Stromal cell of bone marrow (primary cell): ENCODE measurements around the gene ATR.
"Not testable (repeated sequence)": the region's sequence is repeated elsewhere in the genome, so short reads cannot be mapped to it uniquely, and the experiment has no call there.

Source experiments
- DNase-seq: peaks from one replicate; pipeline ENCODE4 v3.0.0-alpha.2; 2012; ENCODE audit warnings: low read depth

The ATR gene

DNA sequence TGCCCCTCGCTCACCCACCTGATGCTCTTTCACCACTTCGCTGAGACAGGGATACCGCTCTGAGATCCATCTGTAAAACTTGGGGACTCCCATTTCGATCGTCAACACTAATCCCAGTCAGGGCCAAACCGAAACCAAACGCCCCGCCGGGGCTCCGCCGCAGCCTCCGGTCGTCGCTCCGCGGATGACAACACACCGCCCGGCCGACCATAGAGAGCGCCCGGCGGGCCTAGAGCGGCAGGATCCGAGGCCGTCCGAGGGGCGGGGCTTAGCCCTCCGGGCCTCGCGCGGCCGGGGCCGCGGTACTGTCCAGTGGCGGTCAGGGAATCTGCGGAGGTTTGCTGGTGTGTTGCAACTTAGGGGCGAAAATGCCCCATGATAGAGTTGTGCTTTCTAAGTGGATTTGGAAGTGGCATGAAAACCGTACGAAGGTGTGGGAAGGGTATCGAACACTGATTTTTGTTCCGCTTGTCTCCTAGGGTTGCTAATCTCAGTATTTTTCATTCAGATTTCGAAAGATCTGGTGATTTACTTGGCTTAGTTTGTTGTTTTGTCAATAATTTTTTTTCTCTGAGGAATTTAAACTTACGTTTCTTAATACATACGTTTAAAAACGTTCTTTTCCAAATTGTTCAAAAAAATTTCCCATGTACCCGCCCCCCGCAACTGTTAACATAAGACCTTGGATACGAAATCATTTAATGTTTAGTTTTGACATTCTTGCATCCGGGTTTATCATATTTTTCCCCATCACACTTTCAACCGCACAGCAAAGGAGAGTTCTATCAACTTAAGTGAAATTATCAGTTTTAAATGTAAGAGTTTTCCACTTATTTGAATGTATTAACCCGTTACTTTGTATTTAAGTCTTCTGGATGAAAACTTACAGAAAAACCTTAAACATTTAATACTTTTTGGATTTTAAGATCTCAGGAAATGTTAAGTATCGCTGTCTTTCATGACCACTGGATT lies 130.4 kb downstream of the ATR start, which contains the start of gene XRN1:
TSS of gene XRN1 (minus strand) at position 186 of the 972 bp plus-strand sequence. CDS start at position 93, 93 bp downstream.
- peak; percentile 91 for DNase-seq

DNA sequence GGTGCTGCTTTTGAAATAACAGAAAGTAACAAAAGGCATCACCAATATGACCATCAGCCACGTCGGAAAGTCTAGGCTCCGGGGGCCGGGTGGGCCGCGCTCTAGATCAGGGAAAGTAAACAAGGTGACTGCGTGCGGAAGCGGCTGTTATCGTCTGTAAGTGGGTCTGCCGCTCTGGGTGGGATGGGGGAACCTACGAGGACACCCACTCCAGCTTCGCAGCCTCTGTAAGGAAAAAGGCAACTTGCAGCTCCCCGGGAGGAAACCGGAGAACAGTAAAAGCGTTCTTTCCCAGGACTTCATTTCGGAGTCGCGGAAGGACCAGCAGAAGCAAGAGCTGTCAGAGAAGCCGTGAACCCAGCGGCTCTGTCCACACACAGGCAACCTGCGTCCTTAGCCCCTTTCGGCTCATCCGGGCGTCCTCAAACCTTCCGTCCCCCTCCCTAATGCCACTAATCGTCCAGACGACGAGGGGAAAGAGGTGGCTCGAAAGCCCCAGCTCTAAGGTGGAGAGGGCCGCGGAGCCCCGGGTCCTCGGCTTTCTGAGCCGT lies 131.2 kb downstream of the ATR start:
- DNase-seq = peak; percentile 16

DNA sequence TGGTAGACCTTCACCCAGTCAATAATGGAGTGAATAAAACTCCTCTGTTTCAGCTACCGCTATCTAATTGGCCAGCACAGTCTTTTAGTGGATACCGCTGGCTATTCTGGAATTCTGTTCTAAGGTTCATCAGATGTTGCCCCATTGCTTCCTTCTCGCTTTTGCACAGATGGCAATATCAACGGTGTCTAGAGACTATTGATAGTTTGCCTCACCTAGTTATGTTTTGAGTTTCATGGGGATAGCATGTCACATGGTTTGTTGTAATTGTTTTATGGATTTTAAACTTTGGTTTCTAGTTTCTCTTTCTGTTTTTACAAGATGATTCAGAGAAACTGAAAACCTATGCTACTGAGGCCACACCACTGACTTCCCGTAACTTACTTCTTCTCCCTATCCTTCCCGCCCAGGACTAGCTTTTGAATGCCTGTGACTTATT lies 132.7 kb downstream of the ATR start:
- DNase-seq = peak; percentile 40

DNA sequence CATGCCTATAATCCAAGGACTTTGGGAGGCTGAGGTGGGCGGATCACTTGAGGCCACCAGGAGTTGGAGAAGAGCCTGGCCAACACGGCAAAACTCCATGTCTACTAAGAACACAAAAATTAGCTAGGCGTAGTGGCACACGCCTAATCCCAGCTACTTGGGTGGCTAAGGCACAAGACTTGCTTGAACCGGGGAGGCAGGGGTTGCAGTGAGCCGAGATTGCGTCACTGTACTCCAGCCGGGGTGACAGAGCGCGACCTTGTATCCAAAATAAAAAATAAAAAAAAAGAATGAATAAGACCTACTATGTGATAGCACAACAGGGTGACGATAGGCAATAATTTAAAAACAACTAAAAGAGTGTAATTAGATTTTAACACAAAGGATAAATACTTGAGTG lies 134.2 kb downstream of the ATR start:
- DNase-seq = no peak

DNA sequence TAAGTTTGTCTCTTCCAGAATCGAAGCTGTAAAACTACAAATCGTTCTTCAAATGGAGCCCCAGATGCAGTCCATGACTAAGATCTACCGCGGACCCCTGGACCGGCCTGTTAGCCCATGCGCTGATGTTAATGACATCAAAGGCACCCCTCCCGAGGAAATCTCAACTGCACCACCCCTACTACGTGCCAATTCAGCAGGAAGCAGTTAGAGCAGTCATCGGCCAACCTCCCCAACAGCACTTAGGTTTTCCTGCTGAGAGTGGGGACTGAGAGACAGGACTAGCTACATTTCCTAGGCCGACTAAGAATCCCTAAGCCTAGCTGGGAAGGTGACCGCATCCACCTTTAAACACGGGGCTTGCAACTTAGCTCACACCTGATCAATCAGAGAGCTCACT lies 135.5 kb downstream of the ATR start:
- not testable (repeated sequence) for DNase-seq

DNA sequence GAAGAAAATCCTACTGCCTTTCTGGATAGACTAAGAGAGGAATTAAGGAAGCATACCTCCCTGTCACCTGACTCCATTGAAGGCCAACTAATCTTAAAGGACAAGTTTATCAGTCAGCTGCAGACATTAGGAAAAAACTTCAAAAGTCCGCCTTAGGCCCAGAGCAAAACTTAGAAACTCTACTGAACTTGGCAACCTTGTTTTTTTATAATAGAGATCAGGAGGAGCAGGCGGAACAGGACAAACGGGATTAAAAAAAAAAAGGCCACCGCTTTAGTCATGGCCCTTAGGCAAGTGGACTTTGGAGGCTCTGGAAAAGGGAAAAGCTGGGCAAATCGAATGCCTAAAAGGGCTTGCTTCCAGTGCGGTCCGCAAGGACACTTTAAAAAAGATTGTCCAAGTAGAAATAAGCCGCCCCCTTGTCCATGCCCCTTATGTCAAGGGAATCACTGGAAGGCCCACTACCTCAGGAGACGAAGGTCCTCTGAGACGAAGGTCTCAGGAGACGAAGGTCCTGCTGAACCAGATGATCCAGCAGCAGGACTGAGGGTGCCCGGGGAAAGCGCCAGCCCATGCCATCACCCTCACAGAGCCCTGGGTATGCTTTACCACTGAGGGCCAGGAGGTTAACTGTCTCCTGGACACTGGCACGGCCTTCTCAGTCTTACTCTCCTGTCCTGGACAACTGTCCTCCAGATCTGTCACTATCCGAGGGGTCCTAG lies 138.9 kb downstream of the ATR start:
- DNase-seq = not testable (repeated sequence)

DNA sequence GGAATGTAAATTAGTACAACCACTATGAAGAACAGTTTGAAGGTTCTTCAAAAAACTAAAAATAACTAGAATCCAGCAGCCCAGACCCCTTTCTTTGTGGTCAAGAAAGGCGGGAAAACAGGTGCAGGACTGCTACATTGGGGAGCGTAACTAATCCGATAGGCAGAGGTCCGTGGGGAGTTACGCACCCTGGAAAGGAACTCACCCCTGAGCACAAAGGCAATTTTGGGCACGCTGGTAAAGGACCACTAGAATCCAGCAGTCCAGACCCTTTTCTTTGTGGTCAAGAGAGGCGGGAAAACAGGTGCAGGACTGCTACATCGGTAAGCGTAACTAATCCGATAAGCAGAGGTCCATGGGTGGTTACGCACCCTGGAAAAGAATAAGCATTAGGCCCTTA lies 140.4 kb downstream of the ATR start:
- not testable (repeated sequence) for DNase-seq

DNA sequence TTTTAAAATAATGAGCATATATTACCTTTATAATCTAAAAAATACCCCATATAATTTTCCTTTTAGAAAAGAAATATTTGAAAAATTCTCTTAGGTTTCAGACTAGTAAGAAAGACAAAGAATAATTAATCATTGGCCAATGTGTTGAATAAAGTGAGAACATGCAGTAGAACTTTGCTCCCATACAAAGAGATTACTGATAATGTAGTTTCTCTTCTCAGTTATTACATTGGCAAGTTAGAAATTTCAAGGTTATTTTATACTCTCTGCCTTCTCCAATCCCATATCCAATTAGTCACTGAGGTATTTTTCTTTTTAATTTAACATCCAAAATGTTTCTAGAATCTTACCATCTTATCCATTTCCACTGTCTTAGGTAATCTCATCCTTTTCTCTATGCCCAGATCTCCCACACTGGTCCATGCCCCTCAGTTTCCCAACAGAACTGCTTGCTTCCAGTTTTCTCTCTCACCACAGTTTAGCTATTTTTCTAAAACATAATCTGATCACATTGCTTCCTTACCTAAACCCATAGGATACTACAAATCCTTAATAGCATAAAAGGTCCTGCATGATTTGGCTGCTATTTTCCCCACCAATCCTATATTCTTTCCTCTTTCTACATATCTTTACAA lies 141.5 kb downstream of the ATR start:
- DNase-seq = no peak

DNA sequence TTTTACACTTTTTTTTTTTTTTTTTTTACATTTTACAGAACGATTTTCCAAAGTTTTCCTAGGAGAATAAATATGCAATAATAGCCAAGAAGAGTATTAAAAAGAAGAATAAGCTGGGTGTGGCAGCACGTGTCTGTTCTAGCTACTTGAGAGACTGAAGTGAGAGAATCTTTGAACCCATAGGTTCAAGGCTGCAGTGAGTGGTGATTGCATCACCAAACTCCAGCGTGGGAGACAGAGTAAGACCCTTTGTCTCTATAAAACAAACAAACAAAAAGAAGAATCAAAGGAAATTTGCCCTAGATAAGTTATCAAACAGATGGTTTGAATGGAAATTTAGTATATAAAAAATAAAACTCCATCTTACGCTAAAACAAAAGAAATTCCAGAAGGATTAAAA lies 144.0 kb downstream of the ATR start:
- DNase-seq = no peak

DNA sequence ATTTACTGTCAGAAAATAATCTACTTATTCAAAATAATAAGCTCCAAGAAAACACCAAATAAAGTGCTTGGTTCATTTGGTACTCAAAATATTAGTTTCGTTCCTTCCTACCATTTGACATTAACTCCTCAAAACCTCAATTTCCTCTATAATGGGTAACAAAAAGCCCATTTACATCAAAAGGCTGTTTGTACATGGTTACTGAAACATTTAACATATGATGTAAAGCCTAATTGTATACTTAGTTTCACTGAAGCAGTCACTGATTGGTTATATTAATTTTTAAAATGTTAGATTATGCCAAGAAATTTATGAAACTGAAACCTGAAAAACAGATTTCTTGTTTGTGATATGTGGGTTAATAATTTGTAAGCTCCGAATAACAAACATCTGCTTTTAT lies 145.4 kb downstream of the ATR start:
- DNase-seq = no peak

DNA sequence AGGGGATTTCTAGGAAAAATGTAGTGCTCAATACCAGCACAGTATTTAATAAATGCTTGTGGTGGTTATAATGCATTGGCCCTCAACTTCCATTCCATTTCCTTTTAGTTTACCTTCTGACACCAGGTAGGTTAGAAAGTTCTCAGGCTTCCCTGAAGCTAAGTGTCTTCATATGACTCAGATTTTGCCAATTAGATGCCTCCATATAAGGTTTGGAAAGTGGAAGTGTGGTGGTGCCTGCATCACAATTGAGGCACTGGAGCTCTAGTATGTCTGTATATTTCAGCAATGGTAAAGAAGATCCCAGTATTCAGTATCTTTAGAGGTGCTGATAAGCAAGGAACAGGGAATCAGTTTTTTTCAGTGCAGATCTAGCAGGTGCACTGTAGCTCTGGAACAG lies 149.0 kb downstream of the ATR start:
- no peak for DNase-seq

DNA sequence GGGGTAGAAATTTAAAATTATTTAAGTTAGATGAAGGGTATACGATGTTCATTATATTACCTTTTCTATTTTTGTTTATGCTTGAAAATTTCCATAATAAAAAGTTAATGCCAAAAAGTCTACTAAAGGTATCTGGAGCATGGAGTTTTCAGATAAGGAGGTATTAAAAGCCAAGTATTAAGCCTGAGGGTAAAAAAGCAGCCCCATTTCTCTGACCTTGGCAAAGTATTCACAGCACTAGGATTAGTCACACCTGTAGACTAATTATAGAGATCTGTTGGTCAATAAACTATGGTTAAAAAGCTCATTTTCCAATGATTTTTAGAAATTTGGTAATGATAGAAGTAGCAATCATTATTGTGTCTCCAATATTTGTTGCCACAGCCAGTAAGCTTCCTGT lies 153.8 kb downstream of the ATR start:
- DNase-seq = no peak

DNA sequence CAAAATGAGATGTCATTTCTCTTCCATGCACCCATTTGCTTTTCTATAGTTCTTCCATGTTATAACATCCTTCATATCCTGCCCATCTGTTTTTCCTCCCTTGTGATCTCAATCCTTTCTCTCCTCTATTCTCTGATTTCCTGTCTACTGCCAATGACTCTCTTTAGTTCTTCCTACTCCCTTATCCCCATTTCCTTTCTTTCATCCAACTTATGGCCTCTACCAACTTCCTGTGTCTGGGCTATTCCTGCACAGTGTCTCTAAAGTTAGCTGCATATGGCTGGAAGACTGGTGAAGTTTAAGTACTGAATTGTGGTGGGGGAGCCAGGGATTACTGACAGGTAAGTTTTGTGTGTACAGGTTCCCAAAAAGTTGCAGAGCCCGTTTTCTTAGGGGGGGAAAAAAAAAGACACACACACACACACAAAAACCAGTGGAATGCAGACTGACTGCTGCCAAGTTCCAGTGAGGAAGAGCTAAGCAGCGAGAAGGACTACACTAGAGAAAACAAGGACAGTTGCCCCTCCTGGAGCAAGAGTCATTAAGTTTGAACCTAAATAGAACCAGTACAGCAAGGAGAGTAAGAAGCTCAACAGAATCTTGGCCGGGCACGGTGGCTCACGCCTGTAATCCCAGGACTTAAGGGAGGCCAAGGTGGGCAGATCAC lies 159.5 kb downstream of the ATR start:
- no peak for DNase-seq

DNA sequence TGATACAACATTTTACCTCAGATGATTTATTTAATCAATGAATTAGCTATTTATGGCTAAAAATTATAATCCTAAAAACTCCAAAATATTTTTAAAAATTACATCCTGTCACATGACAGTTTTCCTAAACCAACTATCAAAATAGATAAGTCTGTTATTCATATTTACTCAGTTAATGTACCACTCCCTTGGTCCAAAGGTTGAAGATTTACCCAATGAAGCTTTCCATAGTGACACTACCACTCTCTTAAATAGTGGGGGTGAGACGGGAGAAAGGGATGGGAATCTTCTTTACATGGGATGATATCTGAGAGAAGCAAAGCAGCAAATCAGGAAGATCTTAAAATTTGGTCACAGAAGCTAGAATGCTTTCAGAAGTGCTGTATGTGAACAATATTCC lies 161.2 kb downstream of the ATR start:
- DNase-seq = no peak

DNA sequence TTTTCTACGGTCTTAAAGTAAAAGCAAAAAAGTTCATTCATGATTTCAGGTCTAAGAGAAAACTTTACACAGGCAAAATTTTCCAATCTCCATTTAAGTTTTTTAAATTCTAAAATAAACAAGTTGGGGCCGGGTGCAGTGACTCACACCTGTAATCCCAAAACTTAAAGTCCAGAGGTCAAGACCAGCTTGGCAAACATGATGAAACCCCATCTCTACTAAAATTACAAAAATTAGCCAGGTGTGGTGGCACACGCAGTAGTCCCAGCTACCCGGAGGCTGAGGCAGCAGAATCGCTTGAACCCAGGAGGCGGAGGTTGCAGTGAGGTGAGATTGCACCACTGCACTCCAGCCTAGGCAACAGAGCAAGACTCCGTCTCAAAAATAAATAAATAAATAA lies 178.0 kb downstream of the ATR start:
- DNase-seq = not testable (repeated sequence)
